Panc1 (cell line): ENCODE results near the gene SLIT3. TPM values are rescaled to one million over a fixed set of nuclear protein-coding genes. Genes with fewer than 3 reads are reported as not detected.

Experiments
- ATAC-seq: fragments of 200-7000 bp; cut with Tn5 transposase; 2 replicates; pipeline ENCODE4 v1.9.1; 2020; ENCODE audit warnings: mild to moderate bottlenecking, moderate library complexity
- BruUV-seq: library from RNA; stranded (reverse); fragments of 400-500 nt; replicated peaks from 2 replicates; lab custom pipeline; 2021; lab: Mats Ljungman, UMichigan
- CTCF ChIA-PET: fragments of 300-600 bp; sonication (Branson Sonifier 250); formaldehyde crosslinking; loops from one replicate; lab custom pipeline; 2022; ENCODE audit warnings: antibody characterized with exemption; lab: Charles Lee
- POLR2A ChIA-PET: fragments of 300-600 bp; sonication (Branson Sonifier 250); formaldehyde crosslinking; loops from one replicate; lab custom pipeline; 2022; ENCODE audit warnings: antibody characterized with exemption; lab: Charles Lee
- DNase-seq: peaks from one replicate; pipeline ENCODE4 v3.0.0-alpha.2; 2010; ENCODE audit warnings: low read depth, low spot score
- H3K27ac ChIP-seq: 2 replicates; pipeline ENCODE4 v1.5.1; 2011; ENCODE audit warnings: mild to moderate bottlenecking, low read length, inconsistent platforms
- H3K27me3 ChIP-seq: fragments of 200-500 bp; sonication (Bioruptor generic); 2 replicates; pipeline ENCODE4 v1.6.0; 2014; ENCODE audit warnings: low read length, inconsistent platforms; ENCODE audit not compliant: control insufficient read depth, insufficient read depth
- H3K36me3 ChIP-seq: fragments of 200-500 bp; sonication (Bioruptor generic); 2 replicates; pipeline ENCODE4 v1.5.1; 2014; ENCODE audit warnings: inconsistent platforms, mild to moderate bottlenecking, low read length, moderate library complexity; ENCODE audit not compliant: control insufficient read depth, insufficient read depth
- H3K4me1 ChIP-seq: 2 replicates; pipeline ENCODE4 v1.5.1; 2011; ENCODE audit warnings: inconsistent platforms, mild to moderate bottlenecking, low read length, moderate library complexity; ENCODE audit not compliant: control insufficient read depth, insufficient read depth
- H3K4me3 ChIP-seq, 2 experiments: 2 replicates each; pipeline ENCODE4 v1.5.1; 2011 to 2012; ENCODE audit warnings: low read depth in 2 of 2, low read length in 2 of 2, mild to moderate bottlenecking in 2 of 2, inconsistent platforms in 1 of 2, moderate library complexity in 1 of 2
- H3K9me3 ChIP-seq: fragments of 200-500 bp; sonication (Bioruptor generic); 2 replicates; pipeline ENCODE4 v1.5.1; 2014; ENCODE audit warnings: low read depth, mild to moderate bottlenecking, inconsistent platforms, low read length, moderate library complexity; ENCODE audit not compliant: control insufficient read depth, insufficient read depth
- POLR2AphosphoS5 ChIP-seq: IDR thresholded peaks from 2 replicates; pipeline ENCODE4 v1.6.1; 2012; ENCODE audit warnings: mild to moderate bottlenecking, low read depth, low read length, moderate library complexity
- REST ChIP-seq, 2 experiments: IDR thresholded peaks; 2 replicates each; pipeline ENCODE4 v1.6.1; 2011 to 2012; ENCODE audit warnings: low read depth in 2 of 2, control low read depth in 1 of 2, low read length in 1 of 2, mild to moderate bottlenecking in 1 of 2, moderate library complexity in 1 of 2; ENCODE audit not compliant: insufficient read depth in 1 of 2
- SIN3A ChIP-seq: IDR thresholded peaks from 2 replicates; pipeline ENCODE4 v1.6.1; 2012; ENCODE audit warnings: low read depth, mild to moderate bottlenecking, low read length, moderate library complexity, borderline replicate concordance; ENCODE audit not compliant: insufficient read depth
- TCF7L2 ChIP-seq: IDR thresholded peaks from 2 replicates; pipeline ENCODE4 v1.6.1; 2011; ENCODE audit warnings: mild to moderate bottlenecking, low read depth, low read length, inconsistent platforms
- in situ Hi-C: cut with HindIII; loops from 2 replicates; pipeline ENCODE4 v1.10.0; 2016; ENCODE audit warnings: low sequenced_read_pairs, low pct_unique_long_range_greater_than_20kb
- intact Hi-C: fragments of 100-400 bp; cut with micrococcal nuclease; formaldehyde crosslinking; loops from one replicate; pipeline ENCODE4 v1.10.0; 2022; ENCODE audit not compliant: unreplicated experiment
- total RNA-seq: library from RNA; stranded (reverse); gene quantifications from one replicate; pipeline ENCODE4 v1.2.1, GENCODE V29; 2021; ENCODE audit not compliant: unreplicated experiment
- TF ChIP-seq, protein P1 (sequence below): fragments of 450-650 bp; IDR thresholded peaks from 2 replicates; pipeline ENCODE4 v1.5.1; 2017; ENCODE audit warnings: mild to moderate bottlenecking

Gene SLIT3
- total RNA-seq, 1 experiment from 2014 or later, result 26.4 TPM

DNA sequence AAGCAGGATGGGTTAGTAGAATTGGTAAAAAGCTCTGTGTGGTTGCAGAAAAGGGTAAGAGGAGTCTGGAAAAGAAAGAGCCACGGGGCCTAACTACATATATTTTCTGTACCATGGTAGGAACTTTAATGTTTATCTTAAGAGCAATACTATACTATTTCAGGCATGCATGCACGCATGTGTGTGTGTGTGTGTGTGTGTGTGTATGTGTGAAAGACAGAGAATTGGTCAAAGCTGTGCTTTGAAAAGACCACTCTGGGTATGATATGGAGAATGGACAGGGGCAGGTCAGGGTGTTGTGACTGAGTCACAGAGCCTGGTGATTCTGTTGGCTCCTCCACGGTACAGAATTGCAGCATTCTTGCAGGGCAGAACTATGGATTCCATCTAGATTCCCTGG lies 339.3 kb downstream of the SLIT3 start:
- Histone ChIP-seq H3K4me3 (no peak overlapping the region), H3K27ac (no peak overlapping the region), H3K27me3 (no peaks in the 10 kb centered on the region), H3K36me3 (no peaks in the 10 kb centered on the region), H3K9me3 (no peaks in the 10 kb centered on the region), H3K4me1 (no peaks in the 10 kb centered on the region)
- in situ Hi-C loops (no loop called here), intact Hi-C loops (no loop called here)
- ChIA-PET POLR2A (interaction anchor here (0.6 kb wide), 1 partner anchor 21 kb away, joined by 4 read pairs; no protein-coding TSS in a partner anchor), CTCF (no interaction called here)
- no TSS peak for BruUV-seq
- TF ChIP-seq REST (IDR thresholded peaks at IDR 0.05; ENCODE audit: insufficient read depth in 1 of 2, low read depth in 2 of 2, low read length in 1 of 2), result no peak
- DNase-seq (no peak), ATAC-seq (no peak)

DNA sequence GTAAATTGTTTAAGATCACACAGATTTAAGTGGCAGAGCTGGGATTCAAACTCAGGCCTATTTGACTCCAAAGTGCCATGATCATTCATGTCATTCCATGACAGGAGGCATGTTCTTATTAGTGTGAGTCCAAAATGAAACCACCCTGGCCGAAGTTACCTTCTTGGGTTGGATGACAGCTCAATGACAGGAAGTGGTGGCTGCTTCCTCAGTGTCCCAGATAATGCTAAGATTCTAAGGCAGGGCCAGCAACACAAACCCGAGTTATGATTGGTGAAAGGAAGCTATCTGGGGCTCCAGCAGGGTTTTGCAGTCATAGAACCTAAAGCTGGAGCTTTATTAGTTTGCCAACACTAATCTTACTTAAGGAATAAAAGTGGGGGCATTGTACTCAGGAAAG lies 340.4 kb downstream of the SLIT3 start:
- no peak overlapping the region for H3K27ac ChIP-seq
- ATAC-seq (no peak), DNase-seq (no peak)
- no peak for TF ChIP-seq SIN3A
- TF ChIP-seq TCF7L2, result no peak
- no peak for TF ChIP-seq REST (IDR thresholded peaks at IDR 0.05; ENCODE audit: insufficient read depth in 1 of 2, low read depth in 2 of 2, low read length in 1 of 2)
- TF ChIP-seq, protein P1, sequence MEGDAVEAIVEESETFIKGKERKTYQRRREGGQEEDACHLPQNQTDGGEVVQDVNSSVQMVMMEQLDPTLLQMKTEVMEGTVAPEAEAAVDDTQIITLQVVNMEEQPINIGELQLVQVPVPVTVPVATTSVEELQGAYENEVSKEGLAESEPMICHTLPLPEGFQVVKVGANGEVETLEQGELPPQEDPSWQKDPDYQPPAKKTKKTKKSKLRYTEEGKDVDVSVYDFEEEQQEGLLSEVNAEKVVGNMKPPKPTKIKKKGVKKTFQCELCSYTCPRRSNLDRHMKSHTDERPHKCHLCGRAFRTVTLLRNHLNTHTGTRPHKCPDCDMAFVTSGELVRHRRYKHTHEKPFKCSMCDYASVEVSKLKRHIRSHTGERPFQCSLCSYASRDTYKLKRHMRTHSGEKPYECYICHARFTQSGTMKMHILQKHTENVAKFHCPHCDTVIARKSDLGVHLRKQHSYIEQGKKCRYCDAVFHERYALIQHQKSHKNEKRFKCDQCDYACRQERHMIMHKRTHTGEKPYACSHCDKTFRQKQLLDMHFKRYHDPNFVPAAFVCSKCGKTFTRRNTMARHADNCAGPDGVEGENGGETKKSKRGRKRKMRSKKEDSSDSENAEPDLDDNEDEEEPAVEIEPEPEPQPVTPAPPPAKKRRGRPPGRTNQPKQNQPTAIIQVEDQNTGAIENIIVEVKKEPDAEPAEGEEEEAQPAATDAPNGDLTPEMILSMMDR, result no peak
- TF ChIP-seq POLR2AphosphoS5, result no peak
- intact Hi-C loops (no loop called here), in situ Hi-C loops (no loop called here)
- ChIA-PET POLR2A (no interaction called here), CTCF (no interaction called here)
- no peaks in the 10 kb centered on the region for H3K9me3 ChIP-seq
- H3K4me1 ChIP-seq, result no peaks in the 10 kb centered on the region
- BruUV-seq, result no TSS peak
- H3K27me3 ChIP-seq, result no peaks in the 10 kb centered on the region
- H3K36me3 ChIP-seq, result no peaks in the 10 kb centered on the region
- H3K4me3 ChIP-seq, result no peak overlapping the region
